OCI-LY7 (cell line): ENCODE results near the gene SRCAP. TPM values are rescaled to one million over a fixed set of nuclear protein-coding genes. Genes with fewer than 3 reads are reported as not detected.

Experiments
- BruUV-seq: library from RNA; stranded (reverse); fragments of 400-500 nt; replicated peaks from 2 replicates; lab custom pipeline; 2021; lab: Mats Ljungman, UMichigan
- CTCF ChIA-PET: fragments of 300-600 bp; sonication (Branson Sonifier 250); formaldehyde crosslinking; loops from one replicate; lab custom pipeline; 2022; ENCODE audit warnings: antibody characterized with exemption; ENCODE audit not compliant: unreplicated experiment; lab: Charles Lee
- POLR2A ChIA-PET: fragments of 300-600 bp; sonication (Branson Sonifier 250); formaldehyde crosslinking; loops from one replicate; lab custom pipeline; 2022; ENCODE audit warnings: antibody characterized with exemption; lab: Charles Lee
- DNase-seq: peaks from one replicate; pipeline ENCODE4 v3.0.0-alpha.2; 2015; ENCODE audit warnings: low spot score
- H2AFZ ChIP-seq: fragments of 200-600 bp; sonication (generic), shearing (Covaris generic); 2 replicates; pipeline ENCODE4 v1.6.1; 2014; ENCODE audit warnings: mild to moderate bottlenecking, antibody characterized with exemption, low read length, moderate library complexity
- H3K27ac ChIP-seq: fragments of 200-600 bp; sonication (generic); 2 replicates; pipeline ENCODE4 v1.5.1; 2014; ENCODE audit warnings: mixed run types, low read depth, mild to moderate bottlenecking, moderate library complexity, low read length, inconsistent platforms; ENCODE audit not compliant: poor library complexity, severe bottlenecking
- H3K36me3 ChIP-seq: fragments of 200-600 bp; sonication (generic); 2 replicates; pipeline ENCODE4 v1.6.1; 2014; ENCODE audit warnings: mild to moderate bottlenecking, antibody characterized with exemption, low read length, moderate library complexity, mixed read lengths; ENCODE audit not compliant: insufficient read depth
- H3K4me1 ChIP-seq: fragments of 200-600 bp; sonication (generic); 2 replicates; pipeline ENCODE4 v1.5.1; 2014; ENCODE audit warnings: mild to moderate bottlenecking, low read length; ENCODE audit not compliant: insufficient read depth, poor library complexity, severe bottlenecking
- H3K4me2 ChIP-seq: fragments of 200-600 bp; sonication (generic); 2 replicates; pipeline ENCODE4 v1.6.1; 2014; ENCODE audit warnings: mild to moderate bottlenecking, low read length
- H3K4me3 ChIP-seq: fragments of 200-600 bp; sonication (generic); 2 replicates; pipeline ENCODE4 v1.5.1; 2014; ENCODE audit warnings: mild to moderate bottlenecking, low read depth, low read length; ENCODE audit not compliant: poor library complexity, severe bottlenecking
- H3K79me2 ChIP-seq: fragments of 200-600 bp; sonication (generic); 2 replicates; pipeline ENCODE4 v1.6.1; 2016; ENCODE audit warnings: low read depth, mild to moderate bottlenecking, low read length, moderate library complexity, mixed read lengths; ENCODE audit not compliant: insufficient read depth
- H3K9me2 ChIP-seq: fragments of 200-600 bp; sonication (generic); 2 replicates; pipeline ENCODE4 v1.6.1; 2016; ENCODE audit warnings: mild to moderate bottlenecking, low read length, mixed read lengths; ENCODE audit not compliant: insufficient read depth
- H3K9me3 ChIP-seq: fragments of 200-600 bp; sonication (generic); 2 replicates; pipeline ENCODE4 v1.6.1; 2014; ENCODE audit warnings: mild to moderate bottlenecking, mixed run types, low read length, mixed read lengths
- H4K20me1 ChIP-seq: fragments of 200-600 bp; sonication (generic); 2 replicates; pipeline ENCODE4 v1.6.1; 2014; ENCODE audit warnings: mild to moderate bottlenecking, antibody characterized with exemption, low read length, moderate library complexity, mixed read lengths; ENCODE audit not compliant: insufficient read depth
- CTCF ChIP-seq: fragments of 200-600 bp; sonication (generic); conservative IDR thresholded peaks from 2 replicates; pipeline ENCODE4 v1.5.1; 2014; ENCODE audit warnings: mild to moderate bottlenecking, antibody characterized with exemption, low read length, moderate library complexity, mixed read lengths
- EZH2phosphoT487 ChIP-seq: fragments of 200-600 bp; sonication (generic); IDR thresholded peaks from 2 replicates; pipeline ENCODE4 v1.6.1; 2018; ENCODE audit warnings: low read depth, borderline replicate concordance, mild to moderate bottlenecking, mixed run types, antibody characterized with exemption, low read length, moderate library complexity, mixed read lengths
- intact Hi-C: fragments of 100-400 bp; cut with micrococcal nuclease; formaldehyde crosslinking; loops from one replicate; pipeline ENCODE4 v1.10.0; 2022; ENCODE audit not compliant: unreplicated experiment
- total RNA-seq, 2 experiments: library from RNA; depleted of rRNA in 1 of 2; stranded (reverse); fragments of >200 nt in 1 of 2; shearing (Covaris generic) in 1 of 2; gene quantifications; 2 replicates each; pipeline ENCODE4 v1.2.3, GENCODE V29; 2014 to 2022

SRCAP gene
- total RNA-seq, 2 experiments from 2014 or later: 41.8 to 93.7 TPM

GRCh38 chr16:30743716-30744115 lies 44.7 kb downstream of the SRCAP start:
- BruUV-seq: no TSS peak
- H2AFZ ChIP-seq: no peak overlapping the region
- intact Hi-C loops: no loop called here
- no peak overlapping the region for H3K4me3 ChIP-seq
- TF ChIP-seq EZH2phosphoT487 (no peak), CTCF (no peak)
- H3K4me2 ChIP-seq: no peak overlapping the region
- H3K9me3 ChIP-seq: no peaks in the 10 kb centered on the region
- no peaks in the 10 kb centered on the region for H3K79me2 ChIP-seq
- no peak overlapping the region for H3K27ac ChIP-seq
- POLR2A ChIA-PET: interaction anchor here (0.8 kb wide), 1 partner anchor 16 kb away, joined by 3 read pairs; no protein-coding TSS in a partner anchor
- peaks cover 6% of the 10 kb centered on the region for H3K4me1 ChIP-seq
- H3K36me3 ChIP-seq: peaks cover 59% of the 10 kb centered on the region
- no peaks in the 10 kb centered on the region for H4K20me1 ChIP-seq
- CTCF ChIA-PET: no interaction called here
- no peak for DNase-seq
- no peaks in the 10 kb centered on the region for H3K9me2 ChIP-seq

- Histone ChIP-seq H3K4me2 (no peak overlapping the region), H3K36me3 (peaks cover 54% of the 10 kb centered on the region), H3K4me1 (peaks cover 7% of the 10 kb centered on the region), H4K20me1 (no peaks in the 10 kb centered on the region), H3K4me3 (no peak overlapping the region), H3K9me2 (no peaks in the 10 kb centered on the region), H2AFZ (no peak overlapping the region), H3K79me2 (no peaks in the 10 kb centered on the region; the same call in 1 of the 2 replicates), H3K27ac (no peak overlapping the region), H3K9me3 (no peaks in the 10 kb centered on the region)
- ChIA-PET POLR2A (interaction anchor here (0.8 kb wide), 1 partner anchor 16 kb away, joined by 3 read pairs; no protein-coding TSS in a partner anchor), CTCF (no interaction called here)
- BruUV-seq: no TSS peak
- no peak for TF ChIP-seq EZH2phosphoT487
- TF ChIP-seq CTCF: no peak
- DNase-seq: no peak
- intact Hi-C loops: no loop called here
These were observed 45.2 kb downstream of the SRCAP start for GRCh38 chr16:30744183-30744582.

- Histone ChIP-seq H3K4me2 (no peak overlapping the region), H3K9me2 (no peaks in the 10 kb centered on the region), H2AFZ (no peak overlapping the region), H4K20me1 (no peaks in the 10 kb centered on the region), H3K9me3 (no peaks in the 10 kb centered on the region), H3K4me3 (no peak overlapping the region), H3K27ac (no peak overlapping the region), H3K79me2 (peaks cover 7% of the 10 kb centered on the region), H3K36me3 (peaks cover 46% of the 10 kb centered on the region), H3K4me1 (peaks cover 15% of the 10 kb centered on the region)
- no TSS peak for BruUV-seq
- no peak for TF ChIP-seq CTCF
- no peak for TF ChIP-seq EZH2phosphoT487
- ChIA-PET POLR2A (interaction anchor here (0.6 kb wide), 1 partner anchor 66 kb away, joined by 9 read pairs; no protein-coding TSS in a partner anchor), CTCF (no interaction called here)
- intact Hi-C loops: no loop called here
- DNase-seq: no peak
These were observed 46.1 kb downstream of the SRCAP start for GRCh38 chr16:30745082-30745481.
